ENCODE measurements around the gene PNP.
"Not testable (repeated sequence)": the region's sequence is repeated elsewhere in the genome, so short reads cannot be mapped to it uniquely, and the experiment has no call there.

PNP gene

GRCh38 chr14:20469242-20469889 lies at the start of gene PNP:
PNP (plus strand) TSS chr14:20469406; CDS start chr14:20469525, 119 bp downstream.
- peak; percentile 69 to 77 for DNase-seq (ENCODE audit: low read depth in 2 of 2)

- no peak for DNase-seq (ENCODE audit: low read depth in 2 of 2)
These were observed 49.8 kb upstream of the PNP start for GRCh38 chr14:20419419-20419818.

- DNase-seq (ENCODE audit: low read depth in 2 of 2) = no peak
These were observed 47.9 kb upstream of the PNP start for GRCh38 chr14:20421267-20421666.

- no peak for DNase-seq (ENCODE audit: low read depth in 2 of 2)
These were observed 46.3 kb upstream of the PNP start for GRCh38 chr14:20422886-20423285.

GRCh38 chr14:20424851-20425250 lies 44.4 kb upstream of the PNP start:
- no peak for DNase-seq (ENCODE audit: low read depth in 2 of 2)

GRCh38 chr14:20427231-20428009 lies 41.8 kb upstream of the PNP start:
- DNase-seq (ENCODE audit: low read depth in 2 of 2) = no peak

GRCh38 chr14:20428010-20428365 lies 41.2 kb upstream of the PNP start:
- DNase-seq (ENCODE audit: low read depth in 2 of 2) = no peak

GRCh38 chr14:20428802-20429201 lies 40.4 kb upstream of the PNP start:
- DNase-seq (ENCODE audit: low read depth in 2 of 2) = no peak

- no peak for DNase-seq (ENCODE audit: low read depth in 2 of 2)
These were observed 39.2 kb upstream of the PNP start for GRCh38 chr14:20429801-20430669.

- no peak for DNase-seq (ENCODE audit: low read depth in 2 of 2)
These were observed 34.3 kb upstream of the PNP start for GRCh38 chr14:20434701-20435581.

GRCh38 chr14:20435582-20436362 lies 33.4 kb upstream of the PNP start, which contains the start of gene KLHL33:
KLHL33 (minus strand) TSS chr14:20436166; CDS start chr14:20435811, 355 bp downstream.
- DNase-seq (ENCODE audit: low read depth in 2 of 2) = no peak

- DNase-seq (ENCODE audit: low read depth in 2 of 2) = no peak
These were observed 32.8 kb upstream of the PNP start for GRCh38 chr14:20436363-20436755.

GRCh38 chr14:20438664-20439063 lies 30.5 kb upstream of the PNP start:
- no peak for DNase-seq (ENCODE audit: low read depth in 2 of 2)

GRCh38 chr14:20440465-20440864 lies 28.7 kb upstream of the PNP start:
- DNase-seq (ENCODE audit: low read depth in 2 of 2) = no peak

- no peak for DNase-seq (ENCODE audit: low read depth in 2 of 2)
These were observed 28.3 kb upstream of the PNP start for GRCh38 chr14:20440882-20441281.

GRCh38 chr14:20441461-20441860 lies 27.7 kb upstream of the PNP start:
- no peak for DNase-seq (ENCODE audit: low read depth in 2 of 2)

- DNase-seq (ENCODE audit: low read depth in 2 of 2) = not testable (repeated sequence)
These were observed 25.6 kb upstream of the PNP start for GRCh38 chr14:20443650-20444049.

GRCh38 chr14:20446889-20447288 lies 22.3 kb upstream of the PNP start:
- DNase-seq (ENCODE audit: low read depth in 2 of 2) = no peak

GRCh38 chr14:20452831-20453230 lies 16.4 kb upstream of the PNP start:
- not testable (repeated sequence) for DNase-seq (ENCODE audit: low read depth in 2 of 2)

GRCh38 chr14:20454516-20455354 lies 14.5 kb upstream of the PNP start, which contains the start of the genes APEX1 and OSGEP:
APEX1 (plus strand) TSS chr14:20455226; CDS start chr14:20455646, 420 bp downstream.
OSGEP (minus strand) TSS chr14:20454812; CDS start chr14:20454683, 129 bp downstream.
- peak; percentile 88 to 93 for DNase-seq (ENCODE audit: low read depth in 2 of 2)
